Measurements from ENCODE around the gene WDR33. TPM values are rescaled to one million over a fixed set of nuclear protein-coding genes. Genes with fewer than 3 reads are reported as not detected.

WDR33 gene
- total and polyA plus RNA-seq, 4 donors = 8.2 to 37.5 (median 22.4) TPM

DNA sequence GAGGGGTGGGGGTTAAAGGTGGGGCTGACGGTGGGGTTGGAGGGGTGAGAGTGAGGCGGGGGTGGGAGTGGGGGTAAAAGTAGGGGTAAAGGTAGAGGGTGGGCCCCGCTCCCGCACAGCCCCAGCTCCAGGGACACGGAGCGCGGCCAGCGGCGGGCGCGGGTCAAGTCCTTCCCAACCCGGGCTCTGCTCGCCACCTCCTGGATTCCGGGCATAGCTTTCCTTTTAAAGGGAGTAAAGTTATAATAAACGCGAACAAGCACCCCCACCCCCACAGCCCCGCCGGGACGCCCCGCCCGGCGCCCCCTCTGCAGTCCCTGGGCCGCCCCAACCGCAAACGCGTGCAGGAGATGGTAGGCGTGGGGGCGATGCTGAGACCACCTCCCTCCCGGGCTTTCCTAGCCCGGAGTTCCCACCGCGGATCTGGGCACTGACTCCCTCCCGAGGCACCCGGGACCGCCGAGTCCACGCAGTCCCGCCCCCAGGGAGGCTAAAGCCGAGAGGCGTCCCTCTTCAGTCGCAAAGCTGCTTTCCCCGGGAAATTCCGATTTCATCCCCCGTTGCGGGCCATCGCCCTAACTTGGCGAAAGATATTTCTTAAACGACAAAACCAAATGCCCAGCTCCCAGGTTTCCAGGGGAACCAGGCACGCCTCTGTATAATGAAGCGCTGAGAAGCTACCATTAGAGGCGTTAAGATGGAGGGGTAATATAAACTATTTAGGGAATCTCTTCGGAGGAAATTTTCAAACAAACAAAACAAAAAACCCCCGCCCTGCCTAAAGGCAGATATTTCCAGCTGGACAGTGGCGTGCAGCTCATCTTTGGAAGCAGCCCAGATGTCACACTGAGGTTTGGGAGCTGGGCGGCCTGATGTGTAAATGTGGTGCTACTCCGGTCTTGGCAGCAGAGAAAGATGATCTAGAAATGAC, 135.4 kb downstream of the WDR33 start, which contains the start of gene LIMS2:
TSS of gene LIMS2 (minus strand) at position 200 of the 931 bp plus-strand sequence. CDS start 506 bp downstream, outside the sequence.
- WGBS = 2% methylated on average over 56 of the region's 56 CpGs
- DNase-seq (ENCODE audit: low spot score) = peak; percentile 39

DNA sequence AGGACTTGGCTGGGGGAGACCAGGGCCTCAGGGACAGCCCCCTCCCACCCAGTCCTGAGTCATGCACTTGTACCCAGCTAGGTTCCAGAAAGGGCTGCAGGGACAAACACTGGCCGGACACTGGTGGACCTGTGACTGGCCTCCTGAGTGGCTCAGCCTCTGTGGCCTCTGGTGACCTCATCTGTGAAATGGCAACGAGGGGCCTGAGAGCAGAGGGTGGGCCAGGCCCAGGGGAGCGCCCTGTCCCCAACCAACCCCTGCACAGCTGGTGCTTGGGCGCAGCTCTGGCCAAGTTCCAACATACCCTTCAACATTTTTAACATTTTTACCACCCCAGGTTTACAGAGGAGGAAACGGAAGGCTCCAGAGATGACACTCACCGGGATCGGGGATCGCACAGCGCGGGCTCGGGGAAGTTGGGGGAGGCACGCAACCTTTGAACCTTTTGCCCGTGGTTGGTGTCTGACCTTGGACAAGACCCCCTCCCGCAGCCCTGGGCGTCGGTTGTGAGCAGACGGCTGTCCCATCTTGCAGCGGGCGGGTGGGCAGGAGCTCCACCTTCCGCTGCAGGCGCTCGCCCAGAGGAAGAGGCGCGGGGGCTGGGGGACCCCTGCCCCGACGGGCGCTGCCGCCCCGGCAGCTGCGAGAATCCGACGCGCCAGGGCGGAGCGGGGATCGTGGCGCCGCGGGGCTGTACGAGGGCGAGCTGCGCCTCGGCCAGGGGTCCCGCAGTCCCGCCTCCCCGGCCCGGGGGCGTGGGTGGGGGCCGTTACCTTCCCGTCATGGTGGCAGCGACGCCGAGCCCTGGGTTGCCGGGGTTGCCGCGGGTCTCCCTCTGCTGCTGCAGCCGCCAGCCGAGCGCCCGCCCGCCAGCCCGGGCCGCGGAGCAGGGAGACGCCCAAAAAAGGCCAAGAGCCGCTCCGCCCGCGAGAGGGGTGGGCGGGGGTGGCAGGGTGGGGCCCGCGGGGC, 136.4 kb downstream of the WDR33 start:
- DNase-seq (ENCODE audit: low spot score) = peak; percentile 35
- H3K9me3 ChIP-seq (ENCODE audit: control insufficient read depth in 4 of 4, low read length in 3 of 4) = no peaks in the 10 kb centered on the region
- peaks cover 2 to 25% (median 16%) of the 10 kb centered on the region in 4 donors for H3K4me1 ChIP-seq (ENCODE audit: control insufficient read depth in 4 of 4, insufficient read depth in 4 of 4, low read length in 3 of 4)
- TF ChIP-seq YY1 (IDR thresholded peaks at IDR 0.05) = no peak
- TF ChIP-seq RXRA (IDR thresholded peaks at IDR 0.05) = peak in 1 of 2 donors; percentile 48
- peak in 1 of 2 donors; percentile 10 for TF ChIP-seq RAD21 (IDR thresholded peaks at IDR 0.05)
- no peak for TF ChIP-seq TAF1 (conservative IDR thresholded peaks at IDR 0.05)
- TF ChIP-seq, protein P1, sequence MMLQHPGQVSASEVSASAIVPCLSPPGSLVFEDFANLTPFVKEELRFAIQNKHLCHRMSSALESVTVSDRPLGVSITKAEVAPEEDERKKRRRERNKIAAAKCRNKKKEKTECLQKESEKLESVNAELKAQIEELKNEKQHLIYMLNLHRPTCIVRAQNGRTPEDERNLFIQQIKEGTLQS (IDR thresholded peaks at IDR 0.05) = no peak
- TF ChIP-seq NR2F2 (IDR thresholded peaks at IDR 0.05) = peak; percentile 56
- H3K27ac ChIP-seq (ENCODE audit: low read depth in 1 of 2, low read length in 2 of 2) = peak overlapping the region; percentile 31 to 73
- peak overlapping the region in 1 of 2 donors; percentile 28 for H3K9ac ChIP-seq (ENCODE audit: low read depth in 1 of 2, low read length in 2 of 2)
- WGBS = 3% methylated on average over 72 of the region's 72 CpGs
- H3K36me3 ChIP-seq (ENCODE audit: control insufficient read depth in 4 of 4, insufficient read depth in 3 of 4, low read depth in 1 of 4, low read length in 3 of 4) = no peaks in the 10 kb centered on the region
- no peaks in the 10 kb centered on the region for H3K27me3 ChIP-seq (ENCODE audit: control insufficient read depth in 4 of 4, insufficient read depth in 4 of 4, low read length in 3 of 4)
- peak overlapping the region; percentile 47 to 85 (median 68) for H3K4me3 ChIP-seq (ENCODE audit: low read depth in 1 of 3, low read length in 3 of 3)

More for the DNA sequence above, 135.4 kb downstream of the WDR33 start, which contains the start of gene LIMS2:
- peak within 1 kb of the TSS; percentile 65 to 85 (median 68) for H3K4me3 ChIP-seq (ENCODE audit: low read depth in 1 of 3, low read length in 3 of 3)
- peaks cover 2 to 25% (median 16%) of the 10 kb centered on the region in 4 donors for H3K4me1 ChIP-seq (ENCODE audit: control insufficient read depth in 4 of 4, insufficient read depth in 4 of 4, low read length in 3 of 4)
- TF ChIP-seq TAF1 (conservative IDR thresholded peaks at IDR 0.05) = no peak
- TF ChIP-seq, protein P2, sequence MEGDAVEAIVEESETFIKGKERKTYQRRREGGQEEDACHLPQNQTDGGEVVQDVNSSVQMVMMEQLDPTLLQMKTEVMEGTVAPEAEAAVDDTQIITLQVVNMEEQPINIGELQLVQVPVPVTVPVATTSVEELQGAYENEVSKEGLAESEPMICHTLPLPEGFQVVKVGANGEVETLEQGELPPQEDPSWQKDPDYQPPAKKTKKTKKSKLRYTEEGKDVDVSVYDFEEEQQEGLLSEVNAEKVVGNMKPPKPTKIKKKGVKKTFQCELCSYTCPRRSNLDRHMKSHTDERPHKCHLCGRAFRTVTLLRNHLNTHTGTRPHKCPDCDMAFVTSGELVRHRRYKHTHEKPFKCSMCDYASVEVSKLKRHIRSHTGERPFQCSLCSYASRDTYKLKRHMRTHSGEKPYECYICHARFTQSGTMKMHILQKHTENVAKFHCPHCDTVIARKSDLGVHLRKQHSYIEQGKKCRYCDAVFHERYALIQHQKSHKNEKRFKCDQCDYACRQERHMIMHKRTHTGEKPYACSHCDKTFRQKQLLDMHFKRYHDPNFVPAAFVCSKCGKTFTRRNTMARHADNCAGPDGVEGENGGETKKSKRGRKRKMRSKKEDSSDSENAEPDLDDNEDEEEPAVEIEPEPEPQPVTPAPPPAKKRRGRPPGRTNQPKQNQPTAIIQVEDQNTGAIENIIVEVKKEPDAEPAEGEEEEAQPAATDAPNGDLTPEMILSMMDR (IDR thresholded peaks at IDR 0.05; ENCODE audit: low read depth, low read length, missing input control) = peak; percentile 34
- peak; percentile 62 to 72 for TF ChIP-seq RAD21 (IDR thresholded peaks at IDR 0.05)
- TF ChIP-seq GABPA (IDR thresholded peaks at IDR 0.05 in 1 of 2, conservative IDR thresholded peaks at IDR 0.05 in 1 of 2) = no peak
- no peak for TF ChIP-seq FOXA1 (IDR thresholded peaks at IDR 0.05)
- peak within 1 kb of the TSS; percentile 31 to 73 for H3K27ac ChIP-seq (ENCODE audit: low read depth in 1 of 2, low read length in 2 of 2)
- H3K9me3 ChIP-seq (ENCODE audit: control insufficient read depth in 4 of 4, low read length in 3 of 4) = no peaks in the 10 kb centered on the region
- peak within 1 kb of the TSS in 1 of 2 donors; percentile 28 for H3K9ac ChIP-seq (ENCODE audit: low read depth in 1 of 2, low read length in 2 of 2)
- H3K36me3 ChIP-seq (ENCODE audit: control insufficient read depth in 4 of 4, insufficient read depth in 3 of 4, low read depth in 1 of 4, low read length in 3 of 4) = no peaks in the 10 kb centered on the region
- no peaks in the 10 kb centered on the region for H3K27me3 ChIP-seq (ENCODE audit: control insufficient read depth in 4 of 4, insufficient read depth in 4 of 4, low read length in 3 of 4)

All from liver (tissue), 9 donors.